Measurements from ENCODE around the gene PAH.
"Not testable (repeated sequence)": the region's sequence is repeated elsewhere in the genome, so short reads cannot be mapped to it uniquely, and the experiment has no call there.

PAH gene

GRCh38 chr12:102833687-102834441, 83.2 kb downstream of the PAH start:
- no peak for DNase-seq (ENCODE audit: low read depth)

GRCh38 chr12:102832826-102833225, 84.2 kb downstream of the PAH start:
- H3K4me3 ChIP-seq (ENCODE audit: low read length); DNase-seq (ENCODE audit: low read depth): not testable (repeated sequence)

More at GRCh38 chr12:102833687-102834441, 83.2 kb downstream of the PAH start:
- no peak overlapping the region for H3K4me3 ChIP-seq (ENCODE audit: low read length)
- TF ChIP-seq, protein P1, sequence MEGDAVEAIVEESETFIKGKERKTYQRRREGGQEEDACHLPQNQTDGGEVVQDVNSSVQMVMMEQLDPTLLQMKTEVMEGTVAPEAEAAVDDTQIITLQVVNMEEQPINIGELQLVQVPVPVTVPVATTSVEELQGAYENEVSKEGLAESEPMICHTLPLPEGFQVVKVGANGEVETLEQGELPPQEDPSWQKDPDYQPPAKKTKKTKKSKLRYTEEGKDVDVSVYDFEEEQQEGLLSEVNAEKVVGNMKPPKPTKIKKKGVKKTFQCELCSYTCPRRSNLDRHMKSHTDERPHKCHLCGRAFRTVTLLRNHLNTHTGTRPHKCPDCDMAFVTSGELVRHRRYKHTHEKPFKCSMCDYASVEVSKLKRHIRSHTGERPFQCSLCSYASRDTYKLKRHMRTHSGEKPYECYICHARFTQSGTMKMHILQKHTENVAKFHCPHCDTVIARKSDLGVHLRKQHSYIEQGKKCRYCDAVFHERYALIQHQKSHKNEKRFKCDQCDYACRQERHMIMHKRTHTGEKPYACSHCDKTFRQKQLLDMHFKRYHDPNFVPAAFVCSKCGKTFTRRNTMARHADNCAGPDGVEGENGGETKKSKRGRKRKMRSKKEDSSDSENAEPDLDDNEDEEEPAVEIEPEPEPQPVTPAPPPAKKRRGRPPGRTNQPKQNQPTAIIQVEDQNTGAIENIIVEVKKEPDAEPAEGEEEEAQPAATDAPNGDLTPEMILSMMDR (conservative IDR thresholded peaks at IDR 0.05; ENCODE audit: low read length): no peak

DNA sequence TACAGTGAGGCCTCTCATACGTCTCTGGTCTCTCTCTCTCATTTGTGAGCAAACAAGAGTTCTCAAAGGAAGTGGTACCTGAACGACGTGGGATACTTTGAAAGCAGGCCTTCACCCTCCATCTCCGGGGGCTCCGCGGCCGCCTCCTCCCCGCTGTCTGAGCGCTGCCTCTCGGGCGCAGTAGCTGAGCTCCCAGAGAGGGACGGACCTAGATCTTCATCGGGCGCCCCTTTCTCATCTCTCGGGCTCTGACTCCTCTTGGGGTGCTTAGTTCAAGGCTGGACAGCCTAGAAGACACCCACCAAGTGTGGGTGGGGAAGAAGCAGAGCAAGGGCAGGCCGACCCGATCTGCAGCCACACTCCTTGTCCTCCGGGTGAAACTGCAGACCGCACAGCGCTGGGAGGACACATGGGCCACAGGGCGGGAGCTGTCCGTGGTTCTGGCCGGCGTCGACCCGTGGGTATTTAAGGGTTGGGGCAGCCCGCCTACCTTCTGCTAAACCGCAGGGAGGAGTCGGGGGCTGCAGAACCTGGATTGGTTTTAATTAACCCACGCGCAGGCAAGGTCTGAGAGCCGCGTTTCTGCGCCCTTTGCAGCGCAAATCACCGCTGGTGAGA, 92.7 kb downstream of the PAH start:
- peak; percentile 27 for DNase-seq (ENCODE audit: low read depth)
- no peak overlapping the region for H3K4me3 ChIP-seq (ENCODE audit: low read length)
- TF ChIP-seq, protein P1 (conservative IDR thresholded peaks at IDR 0.05; ENCODE audit: low read length): no peak

DNA sequence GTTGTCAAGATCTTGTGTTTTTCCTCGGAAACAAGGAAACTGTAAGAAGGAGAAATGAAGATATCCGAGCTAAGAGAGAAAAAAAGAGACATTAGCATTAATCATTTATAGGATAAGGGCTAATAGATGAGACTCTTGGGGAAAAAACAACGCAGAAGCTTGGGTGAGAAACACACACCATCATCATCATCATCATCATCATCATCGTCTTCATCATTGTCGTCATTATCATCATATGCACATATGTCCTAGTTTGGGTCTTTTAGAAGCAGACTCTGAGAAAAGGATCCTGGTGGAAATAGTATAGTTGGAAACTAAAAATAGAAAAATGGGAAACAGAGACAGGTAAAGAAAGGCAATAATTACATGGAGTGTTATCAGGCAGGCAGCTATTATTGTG, 95.9 kb downstream of the PAH start:
- DNase-seq (ENCODE audit: low read depth): no peak
- TF ChIP-seq, protein P1 (conservative IDR thresholded peaks at IDR 0.05; ENCODE audit: low read length): no peak
- no peak overlapping the region for H3K4me3 ChIP-seq (ENCODE audit: low read length)

GRCh38 chr12:102816816-102817434, 100.1 kb downstream of the PAH start:
- H3K4me3 ChIP-seq (ENCODE audit: low read length): no peak overlapping the region
- peak; percentile 49 for DNase-seq (ENCODE audit: low read depth)
- TF ChIP-seq, protein P1 (conservative IDR thresholded peaks at IDR 0.05; ENCODE audit: low read length): peak; percentile 86

DNA sequence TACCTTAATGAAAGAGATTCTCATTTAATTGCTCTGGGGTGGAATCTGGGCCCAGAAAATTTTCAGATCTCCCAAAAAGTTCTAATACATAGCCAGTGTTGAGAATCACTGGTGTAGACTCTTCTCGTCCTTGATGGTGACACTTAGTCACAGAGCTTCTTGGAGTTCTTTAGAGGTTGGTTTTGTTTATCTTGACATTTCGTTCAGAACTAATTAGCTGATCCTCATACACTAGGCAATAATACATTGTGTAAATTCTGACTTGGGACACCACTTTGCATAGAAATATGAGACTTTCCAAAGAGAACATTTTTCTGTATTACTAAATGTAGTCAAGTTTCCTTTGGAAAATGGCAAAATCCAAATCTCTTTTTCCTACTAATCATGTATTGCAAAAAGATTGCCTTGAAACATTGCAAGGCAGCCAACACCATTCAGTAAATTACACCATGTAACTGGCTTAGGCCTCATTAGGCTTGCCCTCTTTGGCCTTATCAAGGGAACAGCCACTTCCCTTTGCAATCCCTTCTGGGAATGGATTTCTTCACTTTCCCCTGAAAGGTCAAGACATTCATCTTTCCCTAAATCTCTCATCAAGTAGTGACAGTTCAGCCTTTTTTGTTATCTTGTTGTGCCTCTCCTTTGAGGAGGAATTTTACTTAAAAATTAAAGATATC, 102.2 kb downstream of the PAH start:
- TF ChIP-seq, protein P1 (conservative IDR thresholded peaks at IDR 0.05; ENCODE audit: low read length): no peak
- H3K4me3 ChIP-seq (ENCODE audit: low read length): no peak overlapping the region
- no peak for DNase-seq (ENCODE audit: low read depth)

DNA sequence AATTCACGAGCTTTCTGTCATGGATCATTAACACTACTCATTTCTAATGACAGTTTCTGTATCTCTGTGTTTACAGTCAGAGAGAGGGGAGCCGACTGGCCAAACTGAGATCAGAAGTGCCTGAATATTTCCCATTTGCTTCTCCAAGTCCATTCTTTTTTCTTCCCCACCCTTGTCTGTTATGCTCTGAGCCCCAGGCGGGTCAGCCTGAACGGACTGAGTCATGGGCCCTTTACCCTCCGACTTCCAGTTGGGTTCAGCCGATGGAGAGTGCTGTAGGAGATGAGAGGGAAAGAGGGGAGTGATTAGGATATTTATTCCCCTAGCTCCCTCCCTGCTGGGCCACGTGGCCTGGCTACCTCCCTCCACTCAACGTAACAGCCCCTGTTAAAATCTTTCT, 104.7 kb downstream of the PAH start:
- DNase-seq (ENCODE audit: low read depth): no peak
- H3K4me3 ChIP-seq (ENCODE audit: low read length): no peak overlapping the region
- TF ChIP-seq, protein P1 (conservative IDR thresholded peaks at IDR 0.05; ENCODE audit: low read length): no peak
